Measurements from ENCODE around the gene CHST13. TPM values are rescaled to one million over a fixed set of nuclear protein-coding genes. Genes with fewer than 3 reads are reported as not detected.

The CHST13 gene
- total and polyA plus RNA-seq, 11 donors = 0.07 to 2.3 (median 0.37) TPM; not detected in 1

DNA sequence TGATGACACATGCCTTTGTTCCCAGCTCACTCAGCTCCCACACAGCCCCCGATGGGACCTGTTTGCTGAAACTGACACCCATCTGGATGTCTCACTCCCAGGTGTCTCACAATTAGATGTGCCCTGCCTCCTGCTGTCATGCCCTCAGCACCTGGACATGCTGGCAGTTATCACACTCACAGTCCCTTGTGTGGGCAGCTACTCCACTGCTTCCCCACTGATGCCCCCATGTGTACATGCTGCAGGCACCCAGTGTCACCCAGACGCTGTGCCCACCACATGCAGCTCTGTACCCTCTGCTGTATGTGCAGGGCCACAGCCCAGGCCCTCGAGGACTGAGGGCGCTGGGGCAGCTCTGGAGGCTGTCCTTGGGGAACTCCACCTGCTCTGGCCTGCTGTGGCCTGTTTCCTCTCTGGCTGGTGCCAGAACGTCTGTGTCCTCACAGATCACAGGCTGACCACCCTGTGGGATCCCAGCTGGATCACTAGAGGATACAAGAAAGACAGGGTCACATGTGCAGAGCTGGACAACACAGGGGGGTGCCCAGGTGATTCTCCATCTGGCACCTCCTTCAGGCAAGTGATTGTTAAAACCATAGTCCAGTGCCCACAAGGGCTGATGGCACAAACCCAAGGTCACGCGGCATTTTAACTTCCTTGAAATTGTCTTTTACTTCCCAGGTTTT, 20.8 kb downstream of the CHST13 start:
- ATAC-seq (no peak), DNase-seq (peak; percentile 3 to 40 (median 20))
- intact Hi-C loops (cut with DNase I) = no loop called here

DNA sequence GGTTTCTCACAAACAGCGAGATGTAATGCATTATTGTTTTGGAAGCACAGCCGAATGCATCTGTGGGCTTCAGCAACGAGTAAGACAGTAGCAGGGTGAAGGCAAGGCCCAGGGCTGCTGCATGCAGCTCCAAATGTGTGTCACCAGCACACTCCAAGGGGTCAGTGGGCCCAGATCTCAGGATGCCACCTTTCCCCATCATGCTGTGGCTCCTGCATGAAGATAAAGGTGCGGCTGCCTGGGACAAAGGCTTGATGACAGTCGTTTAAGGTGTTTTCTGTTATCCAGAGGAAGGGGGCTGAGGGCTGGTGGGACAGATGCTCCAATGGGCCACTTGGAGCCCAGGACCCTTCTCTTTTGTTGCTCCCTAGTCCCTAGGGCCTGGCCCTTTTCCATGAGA, 21.6 kb downstream of the CHST13 start:
- DNase-seq (peak in 3 of 5 donors; percentile 1 to 25 (median 4)), ATAC-seq (no peak)
- no peak overlapping the region for H3K4me3 ChIP-seq
- H3K27ac ChIP-seq = no peak overlapping the region
- whole genome bisulfite sequencing, 4 donors = 72 to 79% (median 76%) methylated on average over 5 of the region's 5 CpGs
- peaks cover 0 to 12% (median 0%) of the 10 kb centered on the region in 12 donors for H3K4me1 ChIP-seq
- H3K36me3 ChIP-seq = no peaks in the 10 kb centered on the region
- intact Hi-C loops (cut with DNase I) = no loop called here
- H3K9me3 ChIP-seq = no peaks in the 10 kb centered on the region
- TF ChIP-seq, protein P1, sequence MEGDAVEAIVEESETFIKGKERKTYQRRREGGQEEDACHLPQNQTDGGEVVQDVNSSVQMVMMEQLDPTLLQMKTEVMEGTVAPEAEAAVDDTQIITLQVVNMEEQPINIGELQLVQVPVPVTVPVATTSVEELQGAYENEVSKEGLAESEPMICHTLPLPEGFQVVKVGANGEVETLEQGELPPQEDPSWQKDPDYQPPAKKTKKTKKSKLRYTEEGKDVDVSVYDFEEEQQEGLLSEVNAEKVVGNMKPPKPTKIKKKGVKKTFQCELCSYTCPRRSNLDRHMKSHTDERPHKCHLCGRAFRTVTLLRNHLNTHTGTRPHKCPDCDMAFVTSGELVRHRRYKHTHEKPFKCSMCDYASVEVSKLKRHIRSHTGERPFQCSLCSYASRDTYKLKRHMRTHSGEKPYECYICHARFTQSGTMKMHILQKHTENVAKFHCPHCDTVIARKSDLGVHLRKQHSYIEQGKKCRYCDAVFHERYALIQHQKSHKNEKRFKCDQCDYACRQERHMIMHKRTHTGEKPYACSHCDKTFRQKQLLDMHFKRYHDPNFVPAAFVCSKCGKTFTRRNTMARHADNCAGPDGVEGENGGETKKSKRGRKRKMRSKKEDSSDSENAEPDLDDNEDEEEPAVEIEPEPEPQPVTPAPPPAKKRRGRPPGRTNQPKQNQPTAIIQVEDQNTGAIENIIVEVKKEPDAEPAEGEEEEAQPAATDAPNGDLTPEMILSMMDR (IDR thresholded peaks at IDR 0.05) = no peak
- no peak for TF ChIP-seq POLR2A (IDR thresholded peaks at IDR 0.05)
- peaks cover 4 to 26% (median 15%) of the 10 kb centered on the region in 9 donors for H3K27me3 ChIP-seq

More for the DNA sequence above, 20.8 kb downstream of the CHST13 start:
- Histone ChIP-seq H3K9me3 (no peaks in the 10 kb centered on the region), H3K27ac (no peak overlapping the region), H3K36me3 (no peaks in the 10 kb centered on the region), H3K27me3 (peaks cover 4 to 29% (median 15%) of the 10 kb centered on the region in 9 donors), H3K4me1 (peaks cover 0 to 17% (median 0%) of the 10 kb centered on the region in 12 donors), H3K4me3 (no peak overlapping the region)
- 66 to 85% (median 73%) methylated on average over 7 of the region's 7 CpGs for WGBS, 4 donors
- TF ChIP-seq, protein P1 (IDR thresholded peaks at IDR 0.05) = no peak
- TF ChIP-seq POLR2A (IDR thresholded peaks at IDR 0.05) = no peak

DNA sequence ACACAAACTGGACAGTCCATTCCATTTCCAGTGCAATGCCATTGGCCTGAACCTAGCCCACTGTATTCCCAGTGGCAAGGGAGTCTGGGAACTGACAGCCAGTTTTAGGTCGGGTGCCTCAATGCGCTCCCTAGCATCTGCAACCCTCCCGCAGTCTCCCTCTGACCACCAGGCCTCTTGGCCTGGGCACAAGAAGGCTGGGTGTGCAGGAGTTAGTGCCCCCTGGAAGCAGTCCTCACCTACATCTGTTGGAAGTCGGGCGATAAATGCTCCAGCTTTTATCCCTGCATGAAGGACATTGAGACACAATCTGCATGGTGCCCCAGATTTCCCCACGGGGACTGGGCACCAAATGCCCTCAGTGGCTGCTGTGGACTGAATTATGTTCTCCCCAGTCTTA, 22.1 kb downstream of the CHST13 start:
- intact Hi-C loops (cut with DNase I) = no loop called here
- no peaks in the 10 kb centered on the region for H3K36me3 ChIP-seq
- TF ChIP-seq, protein P1 (IDR thresholded peaks at IDR 0.05) = no peak
- no peak for TF ChIP-seq POLR2A (IDR thresholded peaks at IDR 0.05)

DNA sequence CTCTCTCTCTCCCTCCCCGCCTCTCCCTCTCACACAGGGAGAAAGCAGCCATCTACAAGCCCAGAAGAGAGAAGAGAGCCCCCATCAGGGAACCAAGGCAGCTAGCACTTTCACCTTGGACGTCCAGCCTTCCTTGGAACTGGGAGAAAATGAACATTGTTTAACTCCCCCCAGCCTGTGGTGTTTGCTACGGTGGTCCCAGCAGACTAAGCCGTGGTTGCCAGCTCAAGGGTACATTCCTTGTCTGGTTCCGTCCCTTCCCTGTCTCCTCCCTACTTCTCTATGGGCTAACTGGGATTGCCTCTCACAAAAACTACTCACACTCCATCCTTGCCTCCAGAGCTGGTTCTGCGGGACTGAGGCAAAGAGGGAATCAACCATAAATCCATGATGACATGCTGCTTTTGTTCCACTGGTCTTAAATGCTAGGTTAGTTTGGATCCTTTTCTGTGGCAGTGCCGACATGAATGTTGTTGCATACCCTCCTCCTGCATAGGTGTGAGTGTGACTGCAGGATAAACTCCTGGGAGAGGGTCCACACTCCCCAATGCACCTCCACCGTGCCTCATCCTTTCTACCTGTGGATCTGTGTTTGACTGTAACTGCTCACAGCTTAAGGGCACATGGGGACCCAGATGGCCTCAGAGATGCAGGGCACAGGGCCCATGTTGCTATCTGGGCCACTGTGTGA, 22.7 kb downstream of the CHST13 start:
- intact Hi-C loops (cut with DNase I) = no loop called here
- peaks cover 4 to 20% (median 11%) of the 10 kb centered on the region in 9 donors for H3K27me3 ChIP-seq
- DNase-seq (peak in 1 of 5 donors; percentile 3), ATAC-seq (no peak)
- H3K36me3 ChIP-seq = no peaks in the 10 kb centered on the region
- H3K4me3 ChIP-seq = no peak overlapping the region
- no peak overlapping the region for H3K27ac ChIP-seq
- WGBS, 4 donors = 73 to 80% (median 78%) methylated on average over 8 of the region's 8 CpGs
- TF ChIP-seq, protein P1 (IDR thresholded peaks at IDR 0.05) = no peak
- TF ChIP-seq POLR2A (IDR thresholded peaks at IDR 0.05) = no peak
- H3K9me3 ChIP-seq = no peaks in the 10 kb centered on the region
- peaks cover 0 to 9% (median 0%) of the 10 kb centered on the region in 12 donors for H3K4me1 ChIP-seq

More for the DNA sequence above, 22.1 kb downstream of the CHST13 start:
- ATAC-seq (no peak), DNase-seq (peak in 2 of 5 donors; percentile 9 to 11)
- Histone ChIP-seq H3K4me3 (no peak overlapping the region), H3K27ac (no peak overlapping the region), H3K4me1 (peaks cover 0 to 8% (median 0%) of the 10 kb centered on the region in 12 donors), H3K27me3 (peaks cover 4 to 26% (median 15%) of the 10 kb centered on the region in 9 donors), H3K9me3 (no peaks in the 10 kb centered on the region)
- 83 to 93% (median 87%) methylated on average over 6 of the region's 6 CpGs for whole genome bisulfite sequencing, 4 donors
